Stimulated activated CD8-positive, alpha-beta memory T cell treated with anti-CD3 and anti-CD28 coated beads, Interleukin-7, amount 100 ng/mL, for 48 hours (primary cell): ENCODE results near the gene MYO1E.
A peak's percentile ranks its signal among the peaks of the same experiment; 100 is the strongest.
"Not testable (repeated sequence)": the region's sequence is repeated elsewhere in the genome, so short reads cannot be mapped to it uniquely, and the experiment has no call there.

Experiments used
- DNase-seq, 2 donors: peaks; one replicate each; pipeline ENCODE4 v3.0.0-alpha.2; 2020; ENCODE audit warnings: low read depth in 1 of 2; ENCODE audit errors: extremely low read depth in 1 of 2

MYO1E gene

DNA sequence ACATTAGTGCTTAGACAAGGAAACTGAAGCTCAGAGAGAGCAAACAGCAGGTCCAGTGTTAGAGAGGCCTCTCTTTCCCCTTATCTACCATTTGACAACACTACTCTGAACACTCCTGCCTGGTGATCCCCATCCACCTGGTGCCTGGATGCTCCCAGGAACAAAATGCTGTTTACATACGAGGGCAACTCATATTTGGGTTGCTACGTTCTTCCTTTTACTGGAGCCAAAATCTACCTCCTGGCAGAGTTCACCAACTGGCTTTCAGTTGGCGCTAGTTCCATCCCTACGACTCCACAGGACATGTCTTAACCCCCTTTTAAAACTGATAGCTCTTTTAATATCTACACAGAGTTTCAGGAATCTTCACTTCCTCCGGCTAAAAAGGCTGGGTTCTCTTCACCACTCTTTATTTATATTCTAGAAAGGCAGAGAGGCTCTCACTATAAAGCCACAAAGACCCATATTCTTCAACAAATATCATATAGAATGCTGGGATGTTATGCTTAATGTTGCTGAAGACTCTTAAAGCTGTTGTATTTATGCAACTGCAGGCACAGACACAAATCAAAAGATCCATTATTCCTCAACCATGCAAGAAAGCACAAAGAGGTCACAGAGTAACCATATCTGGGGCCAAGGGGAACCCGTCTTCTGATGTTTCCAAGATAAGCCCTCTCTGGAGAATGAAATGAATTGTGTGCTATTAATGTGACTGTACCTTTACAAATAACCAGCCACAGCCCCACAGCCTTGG, 219.8 kb downstream of the MYO1E start:
- no peak for DNase-seq

DNA sequence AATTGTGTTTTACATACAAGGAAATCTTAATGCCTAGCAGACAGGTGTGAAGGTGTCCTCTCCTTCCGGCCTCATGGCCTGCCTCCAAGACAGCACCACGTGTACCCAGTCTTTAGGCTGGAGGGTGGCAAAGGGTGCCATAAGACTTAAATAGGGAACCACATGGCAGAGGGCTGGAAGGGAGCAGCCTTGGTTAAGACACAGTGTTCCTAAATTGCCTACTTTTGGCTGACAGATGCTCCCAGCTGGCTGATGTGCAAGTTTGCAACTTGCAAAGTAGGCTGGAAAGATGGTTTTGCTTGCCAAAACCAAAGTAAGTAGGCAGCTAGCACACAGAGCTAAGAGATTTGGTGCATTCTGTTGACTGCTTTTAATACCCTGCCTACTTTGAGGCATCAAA, 222.5 kb downstream of the MYO1E start:
- no peak for DNase-seq

DNA sequence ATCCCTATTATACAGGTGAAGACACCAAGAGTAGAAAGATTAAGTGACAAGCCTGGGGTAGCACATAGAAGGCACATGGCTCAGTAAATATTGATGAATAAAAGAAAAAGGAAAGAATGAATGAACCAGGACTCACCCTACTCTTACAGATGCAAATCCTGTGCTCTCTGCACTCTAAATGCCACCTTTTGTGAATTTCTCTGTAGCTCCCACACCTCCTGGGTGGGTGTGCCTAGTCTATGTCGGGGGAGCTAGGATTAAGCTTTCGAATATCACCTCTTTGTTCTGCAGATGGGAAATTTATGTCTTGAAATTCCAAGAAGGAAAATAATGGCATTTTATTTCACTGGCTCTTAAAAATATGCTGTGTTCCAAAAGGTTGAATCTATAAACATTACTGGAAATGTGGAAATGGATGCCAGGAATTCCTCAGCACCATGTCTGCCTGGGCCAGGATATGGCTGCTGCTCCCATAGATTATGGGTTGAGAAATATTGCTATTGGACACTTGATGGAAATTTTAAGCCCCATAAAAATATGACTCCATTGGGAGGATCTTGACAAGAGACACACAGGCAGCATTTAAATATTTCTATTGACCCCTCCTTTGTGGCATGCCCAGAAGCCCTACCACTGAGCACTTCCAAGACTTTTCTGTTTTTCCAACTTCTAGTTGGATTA, 224.4 kb downstream of the MYO1E start:
- DNase-seq: no peak

DNA sequence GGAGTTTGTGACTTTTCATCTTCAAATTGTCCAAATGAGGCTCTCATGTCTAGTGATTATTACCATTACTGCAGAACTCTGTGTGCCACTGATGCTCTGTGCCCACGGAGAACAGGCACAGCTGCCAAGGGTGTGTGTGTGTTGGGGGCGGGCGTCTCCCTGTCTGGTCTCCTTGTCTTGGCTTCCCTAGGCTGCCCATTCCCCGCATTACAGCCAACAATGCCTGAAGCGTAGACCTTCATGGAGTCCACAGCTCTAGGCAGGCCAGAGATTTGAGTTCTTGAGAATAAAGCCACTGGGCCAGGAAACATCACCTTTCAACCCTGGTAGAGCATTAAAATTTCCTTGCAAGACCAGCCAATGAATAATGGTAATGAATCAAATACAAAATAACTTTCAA, 225.0 kb downstream of the MYO1E start:
- DNase-seq: no peak

DNA sequence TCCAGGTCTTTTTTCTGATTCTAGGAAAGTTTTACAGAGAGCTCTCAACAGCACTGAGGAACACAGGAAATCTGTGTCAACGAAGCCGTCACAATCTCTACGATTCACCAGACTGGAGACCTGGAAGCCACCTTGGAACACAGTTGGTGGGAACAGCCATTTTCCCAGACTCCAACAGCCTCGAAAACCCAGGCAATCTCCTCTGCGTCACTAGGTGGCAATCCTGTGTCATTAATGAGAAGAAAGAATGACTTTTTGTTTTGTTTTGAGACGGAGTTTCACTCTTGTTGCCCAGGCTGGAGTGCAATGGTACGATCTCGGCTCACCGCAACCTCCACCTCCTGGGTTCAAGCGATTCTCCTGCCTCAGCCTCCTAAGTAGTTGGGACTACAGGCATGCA, 228.1 kb downstream of the MYO1E start:
- DNase-seq: not testable (repeated sequence)

DNA sequence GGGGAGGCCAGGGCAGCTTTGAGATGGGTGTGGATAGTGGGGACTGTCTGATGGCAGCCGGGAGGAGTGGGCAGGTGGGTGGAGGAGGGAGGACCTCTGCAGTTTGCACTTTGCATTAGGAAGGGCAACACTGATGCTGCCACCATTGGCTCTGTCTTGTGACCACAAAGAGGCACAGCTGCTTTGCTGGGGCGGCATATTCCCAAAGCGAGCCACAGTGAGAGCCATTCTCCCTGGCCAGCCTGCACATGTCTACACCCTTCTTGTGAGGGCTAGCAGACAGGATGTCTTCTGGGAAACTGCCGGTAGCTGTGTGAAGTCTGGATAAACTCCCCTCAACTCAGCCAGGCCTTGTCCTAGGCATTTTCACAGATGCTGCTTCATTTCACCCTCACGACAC, 229.4 kb downstream of the MYO1E start:
- no peak for DNase-seq

DNA sequence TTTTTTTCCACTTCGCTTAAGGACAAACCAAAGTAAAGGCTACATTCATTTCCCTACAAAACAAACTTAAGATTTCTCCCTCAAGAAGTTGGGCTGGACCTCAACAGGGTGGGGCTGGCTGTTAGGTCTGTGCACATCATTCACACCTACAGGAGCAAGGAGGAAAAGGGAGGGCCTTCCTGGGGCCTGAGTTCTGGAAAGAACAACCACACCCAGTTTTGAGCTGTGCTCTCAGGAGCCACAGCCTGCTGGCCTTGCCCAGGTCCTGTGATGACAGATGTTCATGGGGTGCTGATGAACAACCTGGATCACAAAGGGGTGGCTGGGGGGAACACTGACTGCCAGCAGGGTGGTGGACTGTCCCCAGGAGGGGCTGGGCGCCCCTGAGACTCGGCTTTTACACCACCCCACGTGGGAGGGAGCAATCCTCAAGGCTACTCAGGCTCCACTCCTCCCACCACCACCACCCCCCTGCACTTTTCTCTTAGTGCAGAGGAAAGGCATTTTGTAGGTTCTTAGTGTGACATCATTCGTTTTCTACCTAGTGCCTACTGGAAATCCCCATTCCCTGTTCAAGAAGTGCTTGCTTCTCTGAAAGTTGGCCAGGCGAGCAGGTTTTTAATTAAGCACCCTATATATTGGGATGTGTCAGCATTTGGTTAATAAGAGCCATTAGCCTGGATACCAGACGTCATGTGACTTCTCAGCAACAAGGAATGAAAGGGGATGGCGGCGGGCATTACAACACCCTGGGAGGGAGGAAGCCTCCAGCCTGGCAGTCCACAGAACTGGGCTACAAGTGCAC, 232.0 kb downstream of the MYO1E start:
- DNase-seq: no peak

DNA sequence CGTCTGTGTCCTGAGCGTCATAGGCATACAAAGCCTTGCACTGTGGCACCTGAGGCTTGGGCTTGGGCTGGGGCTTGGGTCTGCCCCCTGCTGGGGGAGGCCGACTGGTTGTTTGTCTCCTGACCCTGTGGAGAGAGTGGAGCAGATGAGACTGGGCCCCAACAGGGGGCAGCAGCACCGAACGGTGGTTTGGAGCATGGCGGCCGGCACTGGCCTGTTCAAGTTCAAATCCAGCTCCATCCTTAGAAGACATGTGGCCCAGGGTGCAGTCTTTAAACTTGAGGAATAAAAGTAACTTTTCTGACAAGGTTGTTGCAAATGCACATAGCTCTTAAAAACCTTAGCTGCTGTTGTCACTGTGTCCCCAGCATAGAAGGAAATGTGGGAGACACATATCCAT, 234.4 kb downstream of the MYO1E start:
- DNase-seq: peak; percentile 1 to 13

DNA sequence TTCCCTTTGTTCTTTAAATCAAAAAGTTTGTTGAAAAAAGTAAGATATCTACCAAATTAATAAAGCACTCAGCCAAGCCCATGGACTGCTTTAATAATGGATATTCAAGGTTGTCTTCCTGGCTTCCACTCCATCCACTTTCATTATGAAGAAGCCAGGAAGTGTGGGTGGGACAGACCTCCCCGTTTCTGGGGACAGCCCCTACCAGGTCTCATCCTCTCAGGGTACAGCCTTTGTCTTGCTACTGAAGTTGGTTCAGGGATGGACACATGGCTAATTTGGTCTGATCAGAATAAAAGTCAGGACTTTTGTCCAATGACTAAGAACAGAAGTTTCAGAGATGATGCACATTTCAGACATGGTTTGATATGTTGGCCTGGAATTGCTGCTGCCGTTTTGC, 235.1 kb downstream of the MYO1E start:
- no peak for DNase-seq

DNA sequence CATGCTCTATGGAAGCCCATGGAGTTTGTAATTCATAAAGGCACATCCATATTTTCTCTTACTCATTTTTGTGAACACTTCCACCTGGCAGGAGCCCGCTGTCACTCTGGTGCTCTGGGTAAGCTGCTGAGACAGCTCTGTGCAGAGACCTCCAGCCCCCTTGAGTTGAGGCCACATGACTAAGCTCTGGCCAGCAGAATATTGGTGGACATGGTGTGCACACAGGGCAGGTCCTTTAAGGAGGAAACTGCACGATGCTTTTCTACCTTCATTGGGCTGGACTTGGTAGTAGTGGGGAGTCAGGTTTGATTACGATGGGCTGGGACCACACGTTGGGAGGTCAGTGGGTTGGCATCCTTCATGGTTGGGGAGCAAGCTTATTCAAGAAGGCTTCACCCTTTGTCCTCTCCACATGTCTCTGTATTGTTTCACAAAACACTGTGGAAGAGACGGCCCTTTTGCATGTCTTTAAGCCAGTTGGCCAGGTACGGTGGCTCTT, 238.7 kb downstream of the MYO1E start:
- DNase-seq: no peak

DNA sequence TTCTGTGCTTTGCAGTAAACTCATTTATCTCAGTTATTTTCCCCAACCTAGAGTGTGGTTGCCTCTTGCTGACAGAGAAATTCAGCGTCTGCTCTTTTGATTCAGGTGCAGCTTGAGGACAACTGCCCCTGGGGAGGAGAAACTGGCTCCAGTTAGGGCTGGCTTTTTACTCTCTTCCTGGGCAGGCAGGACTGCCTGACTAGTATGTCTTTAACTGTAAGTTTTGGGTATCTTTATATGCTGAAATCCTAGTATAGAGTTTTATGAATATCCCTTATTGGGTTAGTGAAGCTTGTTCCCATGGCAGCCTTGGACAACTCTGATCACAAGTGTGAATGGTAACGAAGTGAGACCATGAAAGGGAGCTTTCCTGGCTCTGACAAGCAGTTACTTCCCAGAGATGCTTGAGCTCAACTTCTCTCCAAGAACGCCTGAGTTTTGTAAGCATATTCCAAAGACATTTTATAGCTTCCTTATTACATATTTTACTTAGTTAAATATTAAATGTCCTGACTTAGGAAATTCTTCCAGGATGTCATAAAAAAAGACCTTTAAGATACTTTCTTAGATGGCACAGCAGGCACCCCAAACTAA, 240.6 kb downstream of the MYO1E start:
- DNase-seq: no peak

DNA sequence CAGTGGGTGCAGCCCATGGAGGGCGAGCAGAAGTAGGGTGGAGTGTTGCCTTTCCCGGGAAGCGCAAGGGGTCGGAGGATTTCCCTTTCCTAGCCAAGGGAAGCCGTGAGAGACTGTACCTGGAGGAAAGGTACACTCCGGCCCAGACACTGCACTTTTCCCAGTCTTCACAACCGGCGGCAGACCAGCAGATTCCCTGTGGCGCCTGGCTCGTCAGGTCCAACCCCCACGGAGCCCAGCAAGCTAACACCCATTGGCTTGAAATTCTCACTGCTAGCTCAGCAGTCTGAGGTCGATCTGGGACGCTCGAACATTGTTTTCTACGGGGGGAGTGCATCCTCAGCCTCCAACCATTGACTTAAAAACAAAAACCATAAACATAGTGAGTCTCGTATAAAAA, 241.2 kb downstream of the MYO1E start:
- DNase-seq: no peak

DNA sequence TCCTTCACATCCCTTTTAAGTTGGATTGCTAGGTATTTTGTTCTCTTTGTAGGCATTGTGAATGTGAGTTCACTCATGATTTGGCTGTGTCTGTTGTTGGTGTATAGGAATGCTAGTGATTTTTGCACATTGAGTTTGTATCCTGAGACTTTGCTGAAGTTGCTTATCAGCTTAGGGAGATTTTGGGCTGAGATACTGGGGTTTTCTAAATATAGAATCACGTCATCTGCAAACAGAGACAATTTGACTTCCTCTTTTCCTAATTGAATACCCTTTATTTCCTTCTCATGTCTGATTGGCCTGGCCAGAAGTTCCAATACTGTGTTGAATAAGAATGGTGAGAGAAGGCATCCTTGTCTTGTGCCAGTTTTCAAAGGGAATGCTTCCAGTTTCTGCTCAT, 245.4 kb downstream of the MYO1E start:
- not testable (repeated sequence) for DNase-seq

DNA sequence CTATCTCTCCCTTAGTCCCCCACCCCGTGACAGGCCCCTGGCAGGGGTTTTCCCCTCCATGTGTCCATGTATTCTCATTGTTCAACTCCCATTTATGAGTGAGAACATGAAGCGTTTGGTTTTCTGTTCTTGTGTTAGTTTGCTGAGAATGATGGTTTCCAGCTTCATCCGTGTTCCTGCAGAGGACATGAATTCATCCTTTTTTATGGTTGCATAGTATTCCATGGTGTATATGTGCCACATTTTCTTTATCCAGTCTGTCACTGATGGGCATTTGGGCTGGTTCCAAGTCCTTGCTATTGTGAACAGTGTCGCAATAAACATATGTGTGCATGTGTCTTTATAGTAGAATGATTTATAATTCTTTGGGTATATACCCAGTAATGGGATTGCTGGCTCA, 247.0 kb downstream of the MYO1E start:
- DNase-seq: not testable (repeated sequence)

DNA sequence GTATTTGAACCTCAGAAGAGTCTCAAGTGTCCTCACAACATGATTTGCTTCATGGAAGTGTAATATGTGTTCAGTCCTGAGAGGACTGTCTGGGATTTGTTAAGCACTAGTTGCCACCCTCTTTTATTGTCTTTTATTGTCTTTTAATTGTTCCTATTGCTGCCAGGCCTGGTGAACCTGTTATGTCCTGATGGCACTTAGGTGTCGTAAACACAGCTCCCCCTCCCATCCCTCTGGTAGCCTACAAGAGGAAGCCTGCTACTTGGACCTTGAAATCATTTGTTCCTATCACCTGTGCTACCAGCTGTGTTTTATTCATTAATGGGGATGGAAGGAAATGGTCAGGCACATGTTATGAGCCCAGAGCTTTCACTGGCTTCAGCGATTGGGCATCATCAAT, 248.4 kb downstream of the MYO1E start:
- DNase-seq: no peak

DNA sequence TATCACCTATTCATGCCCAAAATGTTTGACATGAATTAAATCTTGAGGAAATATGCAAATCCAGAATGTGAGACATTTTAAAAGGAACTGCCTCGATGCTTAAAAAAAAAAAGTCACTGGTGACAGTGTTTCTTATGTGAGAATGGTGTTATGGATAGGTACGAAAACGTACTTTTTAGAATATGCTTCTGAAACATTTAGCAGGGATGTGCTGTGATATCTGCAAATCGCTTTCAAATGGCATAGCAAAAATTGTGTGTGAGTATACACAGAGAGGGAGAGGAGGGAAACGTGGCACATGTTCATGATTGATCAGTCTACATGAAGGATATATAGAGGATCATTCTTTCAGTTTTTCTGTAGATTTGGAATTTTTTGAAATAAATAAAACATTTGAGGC, 251.7 kb downstream of the MYO1E start:
- DNase-seq: no peak

DNA sequence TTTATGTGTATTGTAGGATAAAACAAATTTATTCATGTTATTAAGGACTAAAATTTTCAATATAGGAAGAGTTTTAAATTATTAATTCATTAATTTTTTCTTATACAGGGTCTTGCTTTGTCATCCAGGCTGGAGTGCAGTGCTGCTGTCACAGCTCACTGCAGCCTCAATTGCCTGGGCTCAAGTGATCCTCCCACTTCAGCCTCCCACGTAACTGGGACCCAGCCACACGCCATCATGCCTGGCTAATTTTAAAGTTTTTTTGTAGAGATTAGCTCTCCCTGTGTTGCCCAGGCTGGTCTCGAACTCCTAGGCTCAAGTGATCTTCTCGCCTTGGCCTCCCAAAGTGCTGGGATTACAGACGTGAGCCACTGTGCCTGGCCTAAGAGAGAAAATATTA, 253.0 kb downstream of the MYO1E start:
- no peak for DNase-seq

DNA sequence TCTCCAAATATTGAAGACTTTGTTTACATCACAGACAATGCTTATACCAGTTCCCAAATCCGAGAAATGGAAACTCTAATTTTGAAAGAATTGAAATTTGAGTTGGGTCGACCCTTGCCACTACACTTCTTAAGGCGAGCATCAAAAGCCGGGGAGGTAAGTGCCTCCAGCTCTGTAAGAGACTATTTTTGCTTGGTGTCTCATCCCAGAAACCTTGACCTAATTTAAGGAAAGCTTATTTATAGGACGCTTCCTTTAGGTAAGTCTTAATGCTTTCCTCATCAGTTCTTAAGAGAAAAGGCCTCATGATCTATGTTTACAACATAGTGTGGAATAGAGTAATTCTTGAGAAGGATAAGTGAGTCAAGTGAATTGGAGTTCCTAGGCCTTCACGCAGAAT, 255.9 kb downstream of the MYO1E start:
- no peak for DNase-seq

DNA sequence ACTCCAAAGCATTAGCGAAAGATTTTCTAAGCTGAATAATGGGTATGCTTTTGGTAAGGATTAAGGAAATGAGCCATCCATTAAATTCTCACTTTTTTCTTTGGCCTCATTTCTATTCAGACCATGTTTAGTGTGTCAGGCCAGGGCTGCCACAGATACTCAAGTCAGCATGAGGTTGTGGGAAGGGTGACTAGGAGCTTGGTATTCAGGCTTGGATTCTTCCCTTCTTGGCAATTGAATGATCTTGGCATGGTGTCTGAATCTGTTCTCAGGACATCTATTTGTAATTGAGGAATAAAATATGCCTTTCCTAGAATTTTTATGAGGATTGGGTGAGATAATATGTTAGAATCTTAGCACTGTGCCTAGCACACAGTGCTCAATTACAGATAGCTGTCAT, 256.5 kb downstream of the MYO1E start:
- DNase-seq: no peak

DNA sequence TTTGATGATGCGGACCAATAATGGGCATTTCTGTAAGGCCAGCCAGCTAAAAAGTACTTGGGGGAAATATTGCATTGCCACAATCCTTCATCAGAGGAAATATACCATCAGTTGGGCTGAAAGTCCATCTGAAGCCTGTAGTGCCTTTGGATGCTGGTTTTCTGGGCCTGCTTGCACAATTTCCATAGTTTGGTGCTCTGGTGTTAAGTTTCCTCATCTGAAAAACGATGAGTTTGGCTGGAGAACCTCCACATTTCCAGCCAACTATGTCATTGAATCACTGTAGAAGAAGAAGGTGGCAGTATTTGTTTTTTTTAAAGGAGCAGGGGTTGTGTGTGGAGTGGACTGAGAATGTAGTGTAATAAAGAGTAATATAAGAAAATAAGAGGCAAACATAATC, 257.6 kb downstream of the MYO1E start:
- no peak for DNase-seq

DNA sequence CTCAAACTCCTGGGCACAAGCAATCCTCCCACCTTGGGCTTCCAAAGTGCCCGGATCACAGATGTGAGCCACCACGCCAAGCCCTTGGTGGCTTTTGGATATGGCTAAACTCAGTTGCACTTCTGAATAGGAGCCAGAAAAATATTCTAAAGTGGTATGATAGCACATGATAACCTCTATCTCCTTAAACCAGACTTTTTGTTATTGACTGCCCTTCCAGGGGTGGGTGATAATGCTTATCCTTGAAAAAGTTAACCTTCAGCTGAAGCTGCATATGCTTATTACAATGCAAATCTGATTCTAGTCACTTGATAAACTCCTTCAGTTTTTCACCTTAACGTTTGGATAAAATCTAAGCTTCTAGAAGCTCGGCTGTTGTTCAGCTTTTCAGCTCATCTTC, 261.4 kb downstream of the MYO1E start:
- DNase-seq: no peak
